Measurements from ENCODE around the gene PSTPIP2.

Gene PSTPIP2

GRCh38 chr18:46070815-46071652, 1.0 kb downstream of the PSTPIP2 start:
- no peak for TF ChIP-seq CTCF (IDR thresholded peaks at IDR 0.05; ENCODE audit: control extremely low read depth, extremely low read depth, low read depth, missing control alignments)
- no peak for DNase-seq (ENCODE audit: extremely low spot score)
- POLR2A ChIA-PET, result interaction anchor here (0.5 to 1.0 kb wide), 2 partner anchors 10 to 37 kb away, joined by 3 read pairs; no protein-coding TSS in a partner anchor
- CTCF ChIA-PET, result interaction anchor here (1.3 to 5.5 kb wide), 8 partner anchors 9 to 405 kb away, joined by 3 to 73 read pairs (median 17); partner anchors contain the start of gene SLC14A1

- POLR2A ChIA-PET, result no interaction called here
- CTCF ChIA-PET, result interaction anchor here (0.9 to 5.5 kb wide), 8 partner anchors 95 to 450 kb away, joined by 3 to 73 read pairs (median 4); partner anchors contain the start of gene SLC14A1
- no peak for TF ChIP-seq CTCF (IDR thresholded peaks at IDR 0.05; ENCODE audit: control extremely low read depth, extremely low read depth, low read depth, missing control alignments)
- DNase-seq (ENCODE audit: extremely low spot score), result no peak
Observed at GRCh38 chr18:46070232-46070631, 1.8 kb downstream of the PSTPIP2 start.

GRCh38 chr18:46069524-46069923, 2.5 kb downstream of the PSTPIP2 start:
- TF ChIP-seq CTCF (IDR thresholded peaks at IDR 0.05; ENCODE audit: control extremely low read depth, extremely low read depth, low read depth, missing control alignments), result no peak
- ChIA-PET CTCF (interaction anchor here (0.9 to 5.5 kb wide), 9 partner anchors 14 to 449 kb away, joined by 3 to 73 read pairs (median 4); partner anchors contain the start of gene SLC14A1), POLR2A (interaction anchor here (0.5 kb wide), 1 partner anchor 620 kb away, joined by 5 read pairs; no protein-coding TSS in a partner anchor)
- no peak for DNase-seq (ENCODE audit: extremely low spot score)

GRCh38 chr18:46068763-46069162, 3.3 kb downstream of the PSTPIP2 start:
- DNase-seq (ENCODE audit: extremely low spot score), result no peak
- TF ChIP-seq CTCF (IDR thresholded peaks at IDR 0.05; ENCODE audit: control extremely low read depth, extremely low read depth, low read depth, missing control alignments), result no peak
- CTCF ChIA-PET, result interaction anchor here (1.2 to 5.5 kb wide), 4 partner anchors 14 to 403 kb away, joined by 3 to 73 read pairs (median 4); no protein-coding TSS in a partner anchor
- POLR2A ChIA-PET, result no interaction called here

- no peak for TF ChIP-seq CTCF (IDR thresholded peaks at IDR 0.05; ENCODE audit: control extremely low read depth, extremely low read depth, low read depth, missing control alignments)
- no peak for DNase-seq (ENCODE audit: extremely low spot score)
- ChIA-PET CTCF (interaction anchor here (1.0 kb wide), 1 partner anchor 27 kb away, joined by 3 read pairs; no protein-coding TSS in a partner anchor), POLR2A (interaction anchor here (0.7 kb wide), 1 partner anchor 46 kb away, joined by 3 read pairs; no protein-coding TSS in a partner anchor)
Observed at GRCh38 chr18:46067438-46068007, 4.5 kb downstream of the PSTPIP2 start.

- CTCF ChIA-PET, result interaction anchor here (1.9 kb wide), 1 partner anchor 8 kb away, joined by 6 read pairs; no protein-coding TSS in a partner anchor
- POLR2A ChIA-PET, result no interaction called here
- DNase-seq (ENCODE audit: extremely low spot score), result no peak
- no peak for TF ChIP-seq CTCF (IDR thresholded peaks at IDR 0.05; ENCODE audit: control extremely low read depth, extremely low read depth, low read depth, missing control alignments)
Observed at GRCh38 chr18:46062781-46063180, 9.3 kb downstream of the PSTPIP2 start.
